CD4-positive, alpha-beta T cell (primary cell): Measurements from ENCODE around the gene KCTD15. TPM values are rescaled to one million over a fixed set of nuclear protein-coding genes. Genes with fewer than 3 reads are reported as not detected.

Source experiments
- ATAC-seq: fragments of 200-7000 bp; cut with Tn5 transposase; one replicate; pipeline ENCODE4 v1.10.0; 2022; ENCODE audit warnings: mild to moderate bottlenecking; ENCODE audit not compliant: poor library complexity
- CTCF ChIA-PET: fragments of 350-600 bp; sonication (Branson Sonifier 250); formaldehyde crosslinking; loops from one replicate; lab custom pipeline; 2021; ENCODE audit warnings: antibody characterized with exemption, inconsistent platforms; lab: Charles Lee
- POLR2A ChIA-PET: fragments of 350-600 bp; sonication (Branson Sonifier 250); formaldehyde crosslinking; loops from one replicate; lab custom pipeline; 2021; ENCODE audit warnings: antibody characterized with exemption, inconsistent platforms; lab: Charles Lee
- DNase-seq, 14 experiments: peaks; one replicate each; pipeline ENCODE4 v3.0.0-alpha.2; 2013 to 2020; ENCODE audit warnings: mixed read lengths in 2 of 14
- H3K27ac ChIP-seq, 2 donors: one replicate each; pipeline versions ENCODE4 v1.5.1 to v1.7.0; 2013; ENCODE audit warnings: low read length in 2 of 2, low read depth in 1 of 2, mild to moderate bottlenecking in 1 of 2
- H3K27me3 ChIP-seq, 2 experiments: 1 replicate in 1 of 2; 2 replicates in 1 of 2; pipeline versions ENCODE4 v1.6.1 to v1.7.0; 2013; ENCODE audit warnings: low read length in 2 of 2, control low read depth in 1 of 2, mild to moderate bottlenecking in 1 of 2, moderate library complexity in 1 of 2; ENCODE audit not compliant: insufficient read depth in 2 of 2, control insufficient read depth in 1 of 2
- H3K36me3 ChIP-seq: one replicate; pipeline ENCODE4 v1.6.1; 2013; ENCODE audit warnings: low read length, control low read depth; ENCODE audit not compliant: insufficient read depth
- H3K4me1 ChIP-seq: one replicate; pipeline ENCODE4 v1.6.1; 2013; ENCODE audit warnings: low read length, control low read depth; ENCODE audit not compliant: insufficient read depth
- H3K4me3 ChIP-seq: one replicate; pipeline ENCODE4 v1.5.1; 2013; ENCODE audit warnings: mild to moderate bottlenecking, low read length, moderate library complexity
- H3K9me3 ChIP-seq, 2 experiments: 1 replicate in 1 of 2; 2 replicates in 1 of 2; pipeline versions ENCODE4 v1.6.1 to v1.7.0; 2013; ENCODE audit warnings: low read length in 2 of 2, mild to moderate bottlenecking in 2 of 2, control low read depth in 1 of 2, moderate library complexity in 1 of 2; ENCODE audit not compliant: control insufficient read depth in 1 of 2, insufficient read depth in 1 of 2
- H3K27ac Mint-ChIP-seq: one replicate; pipeline ENCODE4 v1.8.0; 2020; ENCODE audit warnings: mixed read lengths
- H3K27me3 Mint-ChIP-seq: one replicate; pipeline ENCODE4 v1.8.0; 2021; ENCODE audit warnings: mixed read lengths
- H3K36me3 Mint-ChIP-seq: one replicate; pipeline ENCODE4 v1.8.0; 2021; ENCODE audit warnings: low read depth, mixed read lengths
- H3K4me1 Mint-ChIP-seq: one replicate; pipeline ENCODE4 v1.8.0; 2021; ENCODE audit warnings: low read depth, mixed read lengths
- H3K4me3 Mint-ChIP-seq: one replicate; pipeline ENCODE4 v1.8.0; 2020; ENCODE audit warnings: mild to moderate bottlenecking, mixed read lengths
- H3K9me3 Mint-ChIP-seq: one replicate; pipeline ENCODE4 v1.8.0; 2020; ENCODE audit warnings: mixed read lengths
- CTCF ChIP-seq: fragments of 200-600 bp; IDR thresholded peaks from one replicate; pipeline ENCODE4 v1.8.0; 2022; ENCODE audit warnings: antibody characterized with exemption, mild to moderate bottlenecking
- intact Hi-C, 2 experiments: fragments of 100-400 bp; cut with DNase I in 1 of 2; cut with micrococcal nuclease in 1 of 2; formaldehyde crosslinking; loops; one replicate each; pipeline versions ENCODE4 v1.15.1 to v1.9.0; 2023 to 2025; cut with DNase I, micrococcal nuclease
- total RNA-seq, 174 experiments: library from RNA in 2 of 174; stranded (reverse) in 2 of 174; gene quantifications; one replicate each; pipeline ENCODE4 v1.2.3 and lab custom pipeline; 2021 to 2026

Gene KCTD15
- total RNA-seq, 2 experiments from 2014 or later = 3.6 to 3.9 TPM

GRCh38 chr19:33830264-33830663 lies 33.6 kb downstream of the KCTD15 start:
- H3K36me3 Mint-ChIP-seq = no peaks in the 10 kb centered on the region
- H3K9me3 Mint-ChIP-seq = no peaks in the 10 kb centered on the region
- DNase-seq (no peak), ATAC-seq (no peak)
- no peak overlapping the region for H3K27ac ChIP-seq
- H3K27me3 Mint-ChIP-seq = peaks cover 43% of the 10 kb centered on the region
- no peaks in the 10 kb centered on the region for H3K36me3 ChIP-seq
- no peaks in the 10 kb centered on the region for H3K9me3 ChIP-seq
- intact Hi-C loops = no loop called here
- CTCF ChIA-PET = no interaction called here
- H3K4me3 ChIP-seq = no peak overlapping the region
- no peak for TF ChIP-seq CTCF
- H3K4me1 Mint-ChIP-seq = no peaks in the 10 kb centered on the region
- no peak overlapping the region for H3K27ac Mint-ChIP-seq
- POLR2A ChIA-PET = no interaction called here
- H3K4me3 Mint-ChIP-seq = no peak overlapping the region
- no peaks in the 10 kb centered on the region for H3K4me1 ChIP-seq
- peaks cover 0 to 9% of the 10 kb centered on the region in 2 experiments for H3K27me3 ChIP-seq

GRCh38 chr19:33831825-33832224 lies 35.2 kb downstream of the KCTD15 start:
- no peak for ATAC-seq
- POLR2A ChIA-PET = no interaction called here
- Mint-ChIP-seq H3K9me3 (no peaks in the 10 kb centered on the region), H3K27me3 (peaks cover 43% of the 10 kb centered on the region), H3K36me3 (no peaks in the 10 kb centered on the region), H3K4me3 (no peak overlapping the region), H3K27ac (no peak overlapping the region), H3K4me1 (no peaks in the 10 kb centered on the region)
- Histone ChIP-seq H3K9me3 (no peaks in the 10 kb centered on the region), H3K4me1 (no peaks in the 10 kb centered on the region), H3K4me3 (no peak overlapping the region), H3K27me3 (peaks cover 0 to 5% of the 10 kb centered on the region in 2 experiments), H3K27ac (no peak overlapping the region), H3K36me3 (no peaks in the 10 kb centered on the region)
- no peak for TF ChIP-seq CTCF
- CTCF ChIA-PET = no interaction called here
- DNase-seq = no peak
- intact Hi-C loops = no loop called here

GRCh38 chr19:33832633-33833032 lies 36.0 kb downstream of the KCTD15 start:
- TF ChIP-seq CTCF = no peak
- Histone ChIP-seq H3K4me3 (no peak overlapping the region), H3K36me3 (no peaks in the 10 kb centered on the region), H3K9me3 (no peaks in the 10 kb centered on the region), H3K27ac (no peak overlapping the region), H3K4me1 (no peaks in the 10 kb centered on the region), H3K27me3 (peaks cover 0 to 5% of the 10 kb centered on the region in 2 experiments)
- CTCF ChIA-PET = no interaction called here
- Mint-ChIP-seq H3K4me1 (no peaks in the 10 kb centered on the region), H3K9me3 (no peaks in the 10 kb centered on the region), H3K27ac (no peak overlapping the region), H3K4me3 (no peak overlapping the region), H3K36me3 (no peaks in the 10 kb centered on the region), H3K27me3 (peaks cover 43% of the 10 kb centered on the region)
- ATAC-seq = no peak
- POLR2A ChIA-PET = no interaction called here
- intact Hi-C loops = no loop called here
- DNase-seq = no peak
